ACC112 (cell line): ENCODE measurements around the gene CCDC175.

Source experiments
- H2AFZ ChIP-seq: fragments of 200-600 bp; sonication (generic); one replicate; pipeline ENCODE4 v1.6.0; 2017; ENCODE audit warnings: antibody characterized with exemption, low read length; ENCODE audit not compliant: unreplicated experiment
- H3K27ac ChIP-seq: fragments of 200-600 bp; sonication (generic); 2 replicates; pipeline ENCODE4 v1.5.1; 2014; ENCODE audit warnings: low read depth, mild to moderate bottlenecking, antibody characterized with exemption, low read length, moderate library complexity
- H3K27me3 ChIP-seq: fragments of 200-600 bp; sonication (generic); 2 replicates; pipeline ENCODE4 v1.6.1; 2014; ENCODE audit warnings: mild to moderate bottlenecking, antibody characterized with exemption, low read length, moderate library complexity, mixed read lengths; ENCODE audit not compliant: insufficient read depth
- H3K36me3 ChIP-seq: fragments of 200-600 bp; sonication (generic); 2 replicates; pipeline ENCODE4 v1.6.1; 2016; ENCODE audit warnings: mild to moderate bottlenecking, antibody characterized with exemption, low read length, moderate library complexity, mixed read lengths; ENCODE audit not compliant: insufficient read depth
- H3K4me1 ChIP-seq: fragments of 200-600 bp; sonication (generic); one replicate; pipeline ENCODE4 v1.6.1; 2016; ENCODE audit warnings: low read length, mixed read lengths; ENCODE audit not compliant: insufficient read depth, unreplicated experiment, control insufficient read depth
- H3K4me3 ChIP-seq: fragments of 200-600 bp; sonication (generic); 2 replicates; pipeline ENCODE4 v1.5.1; 2014; ENCODE audit warnings: mild to moderate bottlenecking, low read depth, low read length
- H3K79me2 ChIP-seq: fragments of 200-600 bp; sonication (generic); one replicate; pipeline ENCODE4 v1.6.0; 2016; ENCODE audit warnings: low read length; ENCODE audit not compliant: control insufficient read depth, unreplicated experiment, insufficient read depth

CCDC175 gene

GRCh38 chr14:59463787-59464485, 112.7 kb downstream of the CCDC175 start:
- no peak overlapping the region for H3K27ac ChIP-seq
- H2AFZ ChIP-seq, result peak overlapping the region; percentile 63
- peaks cover 18% of the 10 kb centered on the region for H3K4me1 ChIP-seq
- no peaks in the 10 kb centered on the region for H3K27me3 ChIP-seq
- peaks cover 7% of the 10 kb centered on the region for H3K79me2 ChIP-seq
- peaks cover 41% of the 10 kb centered on the region for H3K36me3 ChIP-seq
- peak overlapping the region; percentile 74 for H3K4me3 ChIP-seq

- Histone ChIP-seq H3K79me2 (peaks cover 7% of the 10 kb centered on the region), H3K27me3 (no peaks in the 10 kb centered on the region), H3K36me3 (peaks cover 49% of the 10 kb centered on the region), H3K4me1 (peaks cover 13% of the 10 kb centered on the region), H3K27ac (no peak overlapping the region), H2AFZ (no peak overlapping the region), H3K4me3 (no peak overlapping the region)
These were observed 114.7 kb downstream of the CCDC175 start for GRCh38 chr14:59461891-59462290.

- peaks cover 64% of the 10 kb centered on the region for H3K36me3 ChIP-seq
- H3K79me2 ChIP-seq, result peaks cover 7% of the 10 kb centered on the region
These were observed 116.2 kb downstream of the CCDC175 start for GRCh38 chr14:59460378-59460777.

GRCh38 chr14:59458486-59458885, 118.1 kb downstream of the CCDC175 start:
- Histone ChIP-seq H3K27ac (no peak overlapping the region), H3K36me3 (peaks cover 63% of the 10 kb centered on the region), H3K27me3 (no peaks in the 10 kb centered on the region), H3K4me3 (no peak overlapping the region), H2AFZ (no peak overlapping the region), H3K4me1 (peaks cover 27% of the 10 kb centered on the region), H3K79me2 (peaks cover 3% of the 10 kb centered on the region)

More at GRCh38 chr14:59460378-59460777, 116.2 kb downstream of the CCDC175 start:
- no peak overlapping the region for H2AFZ ChIP-seq
- H3K27ac ChIP-seq, result no peak overlapping the region
- H3K27me3 ChIP-seq, result no peaks in the 10 kb centered on the region
- H3K4me3 ChIP-seq, result no peak overlapping the region
- peaks cover 12% of the 10 kb centered on the region for H3K4me1 ChIP-seq

- Histone ChIP-seq H3K79me2 (no peaks in the 10 kb centered on the region), H3K4me3 (peak overlapping the region; percentile 5; the same call in 1 of the 2 replicates), H3K4me1 (peaks cover 38% of the 10 kb centered on the region), H3K36me3 (peaks cover 59% of the 10 kb centered on the region), H3K27ac (peak overlapping the region; percentile 94), H3K27me3 (no peaks in the 10 kb centered on the region), H2AFZ (no peak overlapping the region)
These were observed 121.2 kb downstream of the CCDC175 start for GRCh38 chr14:59455411-59455810.
